ENCODE data around the gene POR. TPM values are rescaled to one million over a fixed set of nuclear protein-coding genes. Genes with fewer than 3 reads are reported as not detected.

POR gene
- total RNA-seq, 1 donor from 2014 or later, result 244 TPM

DNA sequence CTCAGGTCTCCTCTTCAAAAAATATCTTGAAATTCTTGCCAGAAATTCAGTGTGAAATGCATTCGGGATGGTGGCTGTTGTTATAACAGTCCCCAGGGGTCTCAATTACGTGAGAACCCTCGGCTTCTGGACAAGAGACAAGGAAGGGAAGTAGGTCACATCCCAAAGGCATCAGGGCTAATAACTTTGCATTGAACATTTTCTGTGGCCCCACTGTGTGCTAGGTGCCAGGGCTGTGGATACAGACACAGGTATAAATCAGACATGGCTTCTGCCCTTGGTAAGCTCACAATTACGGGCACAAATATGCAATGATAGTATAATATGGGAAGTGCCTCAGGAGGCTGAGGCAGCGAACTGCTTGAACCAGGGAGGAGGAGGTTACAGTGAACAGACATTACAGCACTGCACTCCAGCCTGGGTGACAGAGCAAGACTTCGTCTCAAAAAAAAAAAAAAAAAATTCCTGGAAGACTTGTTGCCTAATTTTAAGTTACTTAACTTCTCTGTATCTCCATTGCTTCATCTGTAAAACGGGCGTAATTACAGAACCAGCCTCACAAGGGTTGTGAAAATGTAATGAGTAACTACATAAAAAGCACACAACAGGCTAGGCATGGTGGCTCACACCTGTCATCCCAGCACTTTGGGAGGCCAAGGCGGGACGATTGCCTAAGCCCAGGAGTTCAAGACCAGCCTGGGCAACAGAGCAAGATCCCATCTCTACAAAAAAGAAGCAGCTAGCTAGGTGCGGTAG is 38.7 kb upstream of the POR start:
- DNase-seq, result peak; percentile 55
- no peaks in the 10 kb centered on the region for H3K9me3 ChIP-seq
- peaks cover 11% of the 10 kb centered on the region for H3K36me3 ChIP-seq
- ATAC-seq, result peak in 1 of 2 donors; percentile 56
- no peaks in the 10 kb centered on the region for H3K27me3 ChIP-seq (ENCODE audit: low read depth)
- intact Hi-C loops (cut with DNase I), result no loop called here
- peak overlapping the region; percentile 38 for H3K27ac ChIP-seq
- no peak overlapping the region for H3K4me3 ChIP-seq
- TF ChIP-seq CTCF (IDR thresholded peaks at IDR 0.05), result no peak
- H3K4me1 ChIP-seq, result peaks cover 42% of the 10 kb centered on the region

GRCh38 chr7:75878312-75878768 is 36.6 kb upstream of the POR start:
- ATAC-seq, result peak in 1 of 2 donors; percentile 13
- Histone ChIP-seq H3K27me3 (ENCODE audit: low read depth) (no peaks in the 10 kb centered on the region), H3K9me3 (no peaks in the 10 kb centered on the region), H3K27ac (peak overlapping the region; percentile 91), H3K4me3 (peak overlapping the region; percentile 93), H3K4me1 (peaks cover 37% of the 10 kb centered on the region), H3K36me3 (peaks cover 31% of the 10 kb centered on the region)
- intact Hi-C loops (cut with DNase I), result no loop called here
- TF ChIP-seq CTCF (IDR thresholded peaks at IDR 0.05), result no peak
- no peak for DNase-seq

DNA sequence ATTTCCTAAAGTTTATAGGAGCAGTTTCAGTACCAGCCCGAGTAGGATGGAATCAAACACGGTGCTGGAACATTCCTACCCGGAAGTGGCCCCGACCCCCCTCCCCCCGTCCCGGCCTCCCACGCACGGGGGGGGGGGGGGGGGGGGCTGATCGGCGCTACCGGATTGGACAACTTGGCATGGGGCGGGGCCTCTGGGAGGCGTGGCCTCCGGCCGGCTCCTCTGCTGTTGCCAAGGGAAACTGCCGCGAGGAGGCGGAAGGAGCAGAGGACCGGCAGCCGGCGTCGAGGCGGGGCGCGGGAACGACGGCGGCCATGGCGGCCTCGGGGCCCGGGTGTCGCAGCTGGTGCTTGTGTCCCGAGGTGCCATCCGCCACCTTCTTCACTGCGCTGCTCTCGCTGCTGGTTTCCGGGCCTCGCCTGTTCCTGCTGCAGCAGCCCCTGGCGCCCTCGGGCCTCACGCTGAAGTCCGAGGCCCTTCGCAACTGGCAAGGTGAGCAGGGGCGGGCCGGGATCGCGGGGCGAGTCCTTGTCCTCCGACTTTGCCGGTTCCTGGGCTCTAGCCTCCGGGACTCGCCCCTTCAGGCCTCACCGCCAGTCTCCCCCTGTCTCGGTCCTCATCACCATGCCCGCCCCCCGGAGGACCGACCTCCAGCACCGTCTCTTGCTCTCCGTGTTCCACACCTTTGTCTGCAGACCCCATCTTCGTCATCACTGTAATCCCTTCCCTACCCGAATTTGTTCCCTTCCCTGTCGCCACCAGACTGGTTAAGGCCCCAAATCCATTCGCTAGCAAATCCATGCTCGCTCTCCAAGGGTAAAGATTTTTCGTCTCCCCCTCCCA is 36.0 kb upstream of the POR start, which contains the start of gene RHBDD2:
Gene RHBDD2, plus strand, starts transcription at position 266 of the 843 bp plus-strand sequence. Its CDS starts 49 bp downstream, at position 315.
- Histone ChIP-seq H3K27me3 (ENCODE audit: low read depth) (no peaks in the 10 kb centered on the region), H3K9me3 (no peaks in the 10 kb centered on the region), H3K27ac (peak within 1 kb of the TSS; percentile 91), H3K4me3 (peak within 1 kb of the TSS; percentile 93), H3K4me1 (peaks cover 37% of the 10 kb centered on the region), H3K36me3 (peaks cover 38% of the 10 kb centered on the region)
- peak; percentile 10 for TF ChIP-seq CTCF (IDR thresholded peaks at IDR 0.05)
- peak; percentile 97 for DNase-seq
- intact Hi-C loops (cut with DNase I), result no loop called here
- peak; percentile 98 to 99 for ATAC-seq

DNA sequence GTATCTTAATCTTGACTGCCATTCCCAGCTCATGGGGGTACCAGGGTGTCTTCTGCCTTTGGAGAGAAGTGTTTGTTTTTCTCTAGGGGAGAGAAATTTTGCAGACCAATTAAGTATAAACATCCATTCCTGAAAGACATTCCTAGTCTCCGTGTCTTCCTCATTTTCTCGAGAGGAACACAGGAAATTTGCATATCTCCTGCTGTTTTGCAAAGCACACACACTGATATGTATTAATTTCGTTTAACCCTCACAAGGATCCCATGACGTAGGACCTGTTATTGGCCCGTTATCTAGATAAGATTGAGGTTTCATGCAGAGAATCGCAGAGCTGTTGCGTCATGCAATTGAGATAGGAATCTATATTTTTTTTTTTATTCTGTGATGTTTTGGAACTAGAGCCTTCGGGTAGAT is 35.2 kb upstream of the POR start:
- DNase-seq (no peak), ATAC-seq (peak in 1 of 2 donors; percentile 13)
- H3K36me3 ChIP-seq, result peaks cover 45% of the 10 kb centered on the region
- intact Hi-C loops (cut with DNase I), result no loop called here
- peaks cover 37% of the 10 kb centered on the region for H3K4me1 ChIP-seq
- peak overlapping the region; percentile 93 for H3K4me3 ChIP-seq
- H3K27me3 ChIP-seq (ENCODE audit: low read depth), result no peaks in the 10 kb centered on the region
- H3K9me3 ChIP-seq, result no peaks in the 10 kb centered on the region
- TF ChIP-seq CTCF (IDR thresholded peaks at IDR 0.05), result no peak
- H3K27ac ChIP-seq, result peak overlapping the region; percentile 91

DNA sequence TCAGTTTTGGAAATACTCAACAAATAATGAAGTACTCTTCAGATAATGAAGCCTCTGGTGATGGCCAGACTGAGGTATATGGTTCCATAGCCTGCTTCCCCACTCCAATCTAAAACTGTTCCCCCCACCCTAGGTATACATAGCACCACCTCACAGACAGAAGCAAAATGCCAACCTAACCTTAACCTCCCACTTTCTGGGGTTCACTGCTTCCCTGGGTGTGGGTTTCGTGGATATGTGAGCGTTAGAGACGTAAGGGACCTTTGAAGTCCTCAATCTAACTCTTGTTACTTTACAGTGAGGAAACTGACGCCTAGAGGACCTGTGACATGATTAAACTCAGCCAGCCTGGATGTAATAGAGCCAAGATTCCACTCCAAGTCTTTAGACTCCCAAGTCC is 34.7 kb upstream of the POR start:
- DNase-seq, result no peak
- no peak overlapping the region for H3K27ac ChIP-seq
- intact Hi-C loops (cut with DNase I), result no loop called here
- ATAC-seq, result no peak
- TF ChIP-seq CTCF (IDR thresholded peaks at IDR 0.05), result no peak
- H3K9me3 ChIP-seq, result no peaks in the 10 kb centered on the region
- no peaks in the 10 kb centered on the region for H3K27me3 ChIP-seq (ENCODE audit: low read depth)
- H3K36me3 ChIP-seq, result peaks cover 50% of the 10 kb centered on the region
- peaks cover 37% of the 10 kb centered on the region for H3K4me1 ChIP-seq
- peak overlapping the region; percentile 93 for H3K4me3 ChIP-seq

Data from lower lobe of right lung (tissue), 2 donors.